GM13977 (cell line): ENCODE results near the gene C2.
"Not testable (repeated sequence)": the region's sequence is repeated elsewhere in the genome, so short reads cannot be mapped to it uniquely, and the experiment has no call there.

Experiments
- DNase-seq: peaks from one replicate; pipeline ENCODE4 v3.0.0; 2012; ENCODE audit warnings: low spot score
- in situ Hi-C: fragments of 300-500 bp; cut with MboI; formaldehyde crosslinking; loops from one replicate; pipeline ENCODE4 v1.12.0; 2022; ENCODE audit warnings: low sequenced_read_pairs, low pct_unique_long_range_greater_than_20kb, mixed read lengths, inconsistent platforms; ENCODE audit not compliant: unreplicated experiment
- TF ChIP-seq, protein P1 (sequence below): IDR thresholded peaks from 2 replicates; pipeline ENCODE4 v1.5.1; 2012; ENCODE audit warnings: mild to moderate bottlenecking, control low read depth; ENCODE audit not compliant: insufficient read depth; ENCODE audit errors: extremely low read depth, missing control alignments

C2 gene

DNA sequence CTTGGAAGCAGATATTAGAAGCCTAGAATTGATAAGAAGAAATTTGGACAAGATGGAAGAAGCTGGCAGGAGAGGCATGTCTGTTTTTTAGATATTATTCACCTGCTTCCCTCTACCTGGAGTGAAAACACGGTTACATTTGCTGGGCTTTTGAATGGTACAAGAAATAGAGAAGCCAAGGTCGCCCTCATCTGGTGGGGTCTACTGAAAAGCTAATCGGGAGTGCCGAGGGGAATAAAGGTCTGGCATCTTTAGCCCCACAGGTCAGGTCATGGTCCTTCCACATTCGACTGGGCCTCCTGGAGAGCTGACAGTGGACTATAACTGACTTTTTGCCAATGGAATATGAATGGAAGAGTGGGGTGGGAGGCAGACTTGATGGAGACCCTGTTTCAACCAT is 4.6 kb upstream of the C2 start:
- DNase-seq, result no peak
- in situ Hi-C loops, result no loop called here
- TF ChIP-seq, protein P1, sequence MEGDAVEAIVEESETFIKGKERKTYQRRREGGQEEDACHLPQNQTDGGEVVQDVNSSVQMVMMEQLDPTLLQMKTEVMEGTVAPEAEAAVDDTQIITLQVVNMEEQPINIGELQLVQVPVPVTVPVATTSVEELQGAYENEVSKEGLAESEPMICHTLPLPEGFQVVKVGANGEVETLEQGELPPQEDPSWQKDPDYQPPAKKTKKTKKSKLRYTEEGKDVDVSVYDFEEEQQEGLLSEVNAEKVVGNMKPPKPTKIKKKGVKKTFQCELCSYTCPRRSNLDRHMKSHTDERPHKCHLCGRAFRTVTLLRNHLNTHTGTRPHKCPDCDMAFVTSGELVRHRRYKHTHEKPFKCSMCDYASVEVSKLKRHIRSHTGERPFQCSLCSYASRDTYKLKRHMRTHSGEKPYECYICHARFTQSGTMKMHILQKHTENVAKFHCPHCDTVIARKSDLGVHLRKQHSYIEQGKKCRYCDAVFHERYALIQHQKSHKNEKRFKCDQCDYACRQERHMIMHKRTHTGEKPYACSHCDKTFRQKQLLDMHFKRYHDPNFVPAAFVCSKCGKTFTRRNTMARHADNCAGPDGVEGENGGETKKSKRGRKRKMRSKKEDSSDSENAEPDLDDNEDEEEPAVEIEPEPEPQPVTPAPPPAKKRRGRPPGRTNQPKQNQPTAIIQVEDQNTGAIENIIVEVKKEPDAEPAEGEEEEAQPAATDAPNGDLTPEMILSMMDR, result peak; percentile 41

DNA sequence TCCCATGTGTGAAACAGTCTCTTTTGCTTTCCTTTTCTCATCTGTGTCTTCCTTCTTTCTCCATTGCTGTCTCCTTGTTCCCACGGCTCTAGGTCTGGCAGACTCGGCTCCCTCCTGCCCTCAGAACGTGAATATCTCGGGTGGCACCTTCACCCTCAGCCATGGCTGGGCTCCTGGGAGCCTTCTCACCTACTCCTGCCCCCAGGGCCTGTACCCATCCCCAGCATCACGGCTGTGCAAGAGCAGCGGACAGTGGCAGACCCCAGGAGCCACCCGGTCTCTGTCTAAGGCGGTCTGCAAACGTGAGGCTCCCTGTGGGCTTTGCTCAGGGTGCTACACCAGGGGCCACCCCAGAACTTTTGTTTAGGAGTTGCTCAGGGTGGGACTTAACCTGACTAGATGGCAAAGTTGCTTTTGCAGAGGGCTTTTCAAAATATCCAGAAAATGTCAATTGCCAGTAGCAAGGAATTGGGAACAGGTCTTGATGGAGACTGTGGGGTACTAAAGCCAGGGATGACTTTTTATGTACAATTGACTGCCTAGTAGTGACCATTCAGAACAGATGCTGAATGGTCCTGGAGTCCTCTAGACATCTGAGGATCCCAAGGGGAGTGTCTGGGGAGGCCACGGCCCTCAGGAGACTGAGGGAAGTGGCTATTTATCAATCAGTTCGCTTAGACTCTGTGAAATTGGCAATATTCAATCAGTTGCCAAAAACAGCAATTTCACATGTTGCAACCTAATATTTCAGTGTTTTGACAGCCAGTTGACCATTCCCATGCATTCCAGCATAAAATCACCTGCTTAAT is 550 bp downstream of the C2 start:
- in situ Hi-C loops, result no loop called here
- TF ChIP-seq, protein P1, result no peak
- no peak for DNase-seq

DNA sequence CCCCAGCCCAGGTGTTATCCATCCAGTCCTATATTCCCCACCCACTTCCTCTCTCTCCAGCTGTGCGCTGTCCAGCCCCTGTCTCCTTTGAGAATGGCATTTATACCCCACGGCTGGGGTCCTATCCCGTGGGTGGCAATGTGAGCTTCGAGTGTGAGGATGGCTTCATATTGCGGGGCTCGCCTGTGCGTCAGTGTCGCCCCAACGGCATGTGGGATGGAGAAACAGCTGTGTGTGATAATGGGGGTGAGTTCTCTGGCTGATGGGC is 1.1 kb downstream of the C2 start:
- TF ChIP-seq, protein P1, result no peak
- in situ Hi-C loops, result no loop called here
- no peak for DNase-seq

DNA sequence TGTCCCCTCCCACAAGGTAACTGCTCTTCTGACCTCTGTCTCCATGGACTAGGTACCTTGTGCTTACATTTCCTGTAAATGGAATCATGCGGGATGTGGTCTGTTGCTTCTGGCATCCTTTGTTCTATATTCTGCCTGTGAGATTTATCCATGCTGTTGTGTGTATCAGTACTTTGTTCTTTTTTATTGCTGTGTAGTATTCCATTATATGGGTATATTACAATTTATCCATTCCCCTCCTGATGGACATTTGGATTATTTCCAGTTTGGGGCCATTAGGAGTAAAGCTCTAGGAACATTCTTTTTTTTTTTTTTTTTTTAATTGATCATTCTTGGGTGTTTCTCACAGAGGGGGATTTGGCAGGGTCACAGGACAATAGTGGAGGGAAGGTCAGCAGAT is 3.4 kb downstream of the C2 start:
- in situ Hi-C loops, result no loop called here
- DNase-seq, result no peak
- TF ChIP-seq, protein P1, result no peak

DNA sequence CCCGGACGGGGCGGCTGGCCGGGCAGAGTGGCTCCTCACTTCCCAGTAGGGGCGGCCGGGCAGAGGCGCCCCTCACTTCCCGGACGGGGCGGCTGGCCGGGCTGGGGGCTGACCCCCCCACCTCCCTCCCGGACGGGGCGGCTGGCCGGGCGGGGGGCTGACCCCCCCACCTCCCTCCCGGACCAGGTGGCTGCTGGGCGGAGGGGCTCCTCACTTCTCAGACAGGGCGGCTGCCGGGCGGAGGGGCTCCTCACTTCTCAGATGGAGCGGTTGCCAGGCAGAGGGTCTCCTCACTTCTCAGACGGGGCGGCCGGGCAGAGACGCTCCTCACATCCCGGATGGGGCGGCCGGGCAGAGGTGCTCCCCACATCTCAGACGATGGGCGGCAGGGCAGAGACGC is 4.6 kb downstream of the C2 start:
- DNase-seq, in situ Hi-C loops: not testable (repeated sequence)

DNA sequence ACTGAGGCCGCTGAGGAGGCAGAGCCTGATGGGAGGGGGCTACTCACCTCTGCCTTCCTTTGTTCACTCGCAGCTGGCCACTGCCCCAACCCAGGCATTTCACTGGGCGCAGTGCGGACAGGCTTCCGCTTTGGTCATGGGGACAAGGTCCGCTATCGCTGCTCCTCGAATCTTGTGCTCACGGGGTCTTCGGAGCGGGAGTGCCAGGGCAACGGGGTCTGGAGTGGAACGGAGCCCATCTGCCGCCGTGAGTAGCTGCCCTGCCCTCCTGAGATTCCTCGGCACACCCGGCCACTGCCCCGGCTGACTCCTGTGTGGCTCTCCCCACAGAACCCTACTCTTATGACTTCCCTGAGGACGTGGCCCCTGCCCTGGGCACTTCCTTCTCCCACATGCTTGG is 6.0 kb downstream of the C2 start:
- TF ChIP-seq, protein P1, result no peak
- in situ Hi-C loops, result no loop called here
- no peak for DNase-seq

DNA sequence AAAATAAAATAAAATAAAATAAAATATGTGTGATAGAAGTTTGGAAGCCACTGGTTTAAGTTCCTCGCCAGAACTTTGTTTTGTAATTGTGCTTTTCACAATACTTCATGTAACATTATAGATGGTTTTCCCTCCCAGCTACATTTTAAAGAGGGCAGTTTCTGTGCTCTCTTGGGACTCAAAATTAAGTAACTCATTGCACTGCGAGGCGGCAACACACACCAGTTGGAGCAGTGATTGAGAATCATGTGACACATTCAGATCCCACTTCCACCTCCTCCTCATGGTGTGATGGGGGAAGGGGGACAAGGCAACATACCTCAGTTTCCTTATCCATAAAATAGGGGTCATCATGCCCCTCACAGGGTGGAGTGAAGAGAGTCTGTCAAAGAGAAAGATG is 7.5 kb downstream of the C2 start:
- TF ChIP-seq, protein P1, result no peak
- DNase-seq, result no peak
- in situ Hi-C loops, result no loop called here
